Osteocyte (in vitro differentiated cells): ENCODE measurements around the gene ORM2. TPM values are rescaled to one million over a fixed set of nuclear protein-coding genes. Genes with fewer than 3 reads are reported as not detected.

Experiments used
- DNase-seq: peaks from one replicate; pipeline ENCODE4 v3.0.0; 2021; ENCODE audit warnings: mixed read lengths; ENCODE audit not compliant: unreplicated experiment; ENCODE audit errors: extremely low spot score
- H3K27ac Mint-ChIP-seq: one replicate; pipeline ENCODE4 v1.8.0; 2021; ENCODE audit warnings: mild to moderate bottlenecking, mixed read lengths; ENCODE audit not compliant: unreplicated experiment
- H3K27me3 Mint-ChIP-seq: one replicate; pipeline ENCODE4 v1.8.0; 2021; ENCODE audit warnings: mixed read lengths; ENCODE audit not compliant: unreplicated experiment
- H3K36me3 Mint-ChIP-seq: one replicate; pipeline ENCODE4 v1.8.0; 2021; ENCODE audit warnings: mixed read lengths; ENCODE audit not compliant: unreplicated experiment
- H3K4me1 Mint-ChIP-seq: one replicate; pipeline ENCODE4 v1.8.0; 2021; ENCODE audit warnings: mixed read lengths; ENCODE audit not compliant: unreplicated experiment
- H3K4me3 Mint-ChIP-seq: one replicate; pipeline ENCODE4 v1.8.0; 2021; ENCODE audit warnings: mild to moderate bottlenecking, moderate library complexity, mixed read lengths; ENCODE audit not compliant: unreplicated experiment
- H3K9me3 Mint-ChIP-seq: one replicate; pipeline ENCODE4 v1.8.0; 2021; ENCODE audit warnings: mixed read lengths; ENCODE audit not compliant: unreplicated experiment
- CTCF ChIP-seq: fragments of 200-600 bp; sonication (generic); IDR thresholded peaks from 2 replicates; pipeline ENCODE4 v1.5.0; 2021; ENCODE audit warnings: antibody characterized with exemption, mild to moderate bottlenecking, moderate library complexity
- total RNA-seq: library from RNA; stranded (reverse); gene quantifications from 2 replicates; pipeline ENCODE4 v1.2.1, GENCODE V29; 2021

ORM2 gene
- total RNA-seq, 1 donor from 2014 or later = not detected

DNA sequence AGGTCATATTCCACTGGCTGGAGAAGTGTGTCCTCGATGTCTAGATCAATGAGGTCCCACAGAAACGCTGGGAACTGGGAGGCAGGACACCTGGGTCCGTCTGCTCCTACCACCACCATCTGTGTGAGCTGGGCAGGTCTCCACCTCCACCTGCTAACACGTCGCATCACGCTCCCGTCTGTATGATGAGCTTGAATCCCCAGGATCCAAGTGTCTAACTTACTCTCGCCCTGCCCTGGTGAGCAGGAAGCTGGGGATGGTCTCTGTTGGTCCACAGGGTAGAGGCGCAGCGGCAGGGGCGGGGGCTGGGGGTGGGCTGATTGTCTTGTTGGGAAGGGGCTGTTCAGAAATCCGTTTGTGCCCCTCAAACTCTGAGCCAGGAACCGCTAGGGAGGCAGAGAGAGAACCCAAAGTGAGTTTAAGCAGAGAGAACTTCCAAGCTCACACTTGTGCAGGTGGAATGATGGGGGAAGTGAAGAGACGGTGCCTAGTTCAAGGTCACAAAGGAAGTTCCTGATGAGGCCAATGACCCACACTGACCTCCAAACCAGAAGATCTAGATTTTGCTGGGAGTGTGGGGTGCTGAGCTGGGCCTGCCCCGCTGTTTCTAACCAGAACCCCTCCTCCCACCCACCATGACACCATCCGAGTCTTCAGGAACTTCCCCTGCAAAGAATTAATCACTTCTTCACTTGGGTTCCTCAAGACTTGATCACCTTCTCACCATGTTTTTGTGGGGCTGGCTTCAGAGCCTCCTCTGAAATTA lies 21.1 kb downstream of the ORM2 start:
- no peak overlapping the region for H3K27ac Mint-ChIP-seq

DNA sequence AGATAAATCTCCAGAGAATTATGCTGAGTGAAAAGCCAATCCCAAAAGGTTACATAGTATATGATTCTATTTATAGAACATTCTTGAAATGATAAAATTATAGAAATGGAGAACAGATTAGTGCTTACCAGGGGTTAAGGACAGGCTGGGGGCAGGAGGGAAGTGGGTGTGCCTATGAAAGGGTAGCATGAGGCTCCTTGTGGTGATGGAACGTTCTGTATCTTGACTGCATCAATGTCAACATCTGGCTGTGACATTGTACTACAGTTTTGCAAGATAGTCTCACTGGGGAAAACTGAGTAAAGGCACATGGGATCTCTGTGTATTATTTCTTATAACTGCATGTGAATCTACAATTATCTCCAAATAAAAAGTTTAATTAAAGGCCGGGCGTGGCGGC lies 22.3 kb downstream of the ORM2 start:
- H3K27me3 Mint-ChIP-seq = no peaks in the 10 kb centered on the region
- H3K4me3 Mint-ChIP-seq = no peak overlapping the region
- no peak for TF ChIP-seq CTCF
- peaks cover 16% of the 10 kb centered on the region for H3K4me1 Mint-ChIP-seq
- no peak overlapping the region for H3K27ac Mint-ChIP-seq
- H3K36me3 Mint-ChIP-seq = peaks cover 42% of the 10 kb centered on the region
- H3K9me3 Mint-ChIP-seq = no peaks in the 10 kb centered on the region
- no peak for DNase-seq

More for the DNA sequence above, 21.1 kb downstream of the ORM2 start:
- Mint-ChIP-seq H3K4me1 (peaks cover 16% of the 10 kb centered on the region), H3K36me3 (peaks cover 46% of the 10 kb centered on the region), H3K27me3 (no peaks in the 10 kb centered on the region), H3K4me3 (no peak overlapping the region), H3K9me3 (no peaks in the 10 kb centered on the region)
- TF ChIP-seq CTCF = no peak
- no peak for DNase-seq

DNA sequence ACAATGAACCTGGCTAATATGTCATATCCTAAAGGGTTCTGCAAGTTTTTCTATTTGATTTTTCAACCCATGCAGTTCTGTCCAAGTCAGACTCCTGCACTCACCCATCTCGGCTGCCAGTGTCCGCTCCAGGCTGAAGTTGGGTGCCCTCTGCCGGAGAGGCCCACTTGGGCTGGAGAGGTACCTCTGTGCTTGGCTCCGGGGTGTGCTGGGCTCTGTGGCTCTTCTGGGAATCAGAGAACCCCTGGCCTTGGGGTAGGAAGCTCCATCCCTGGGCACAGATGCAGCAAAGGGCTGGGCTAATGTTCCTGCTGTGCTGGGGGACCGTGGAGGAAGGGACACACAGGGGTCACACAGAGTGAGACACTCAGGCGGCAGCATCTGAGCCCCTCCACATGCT lies 26.2 kb downstream of the ORM2 start:
- no peak for TF ChIP-seq CTCF

DNA sequence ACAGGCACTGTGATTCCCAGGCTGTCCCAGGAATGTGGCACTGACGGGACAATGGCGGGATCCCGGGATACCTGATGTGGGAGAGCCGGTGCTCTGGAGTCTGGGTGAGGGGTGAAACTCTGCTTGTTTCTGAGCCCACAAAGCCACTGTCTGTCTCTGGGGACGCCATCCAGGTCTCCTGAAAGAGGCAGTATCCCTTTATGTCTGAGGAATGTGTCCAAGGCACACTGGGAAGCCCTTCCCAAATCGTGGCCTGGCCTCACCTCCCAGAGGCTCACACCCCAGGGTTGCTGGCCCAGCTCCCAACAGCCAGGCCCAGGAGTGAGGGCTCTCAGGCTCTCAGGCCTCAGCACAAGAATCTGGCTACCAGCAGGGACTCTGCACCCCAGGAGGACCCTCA lies 27.1 kb downstream of the ORM2 start:
- no peak for TF ChIP-seq CTCF
- Mint-ChIP-seq H3K9me3 (no peaks in the 10 kb centered on the region), H3K4me3 (no peak overlapping the region), H3K27ac (no peak overlapping the region), H3K27me3 (no peaks in the 10 kb centered on the region), H3K36me3 (peaks cover 43% of the 10 kb centered on the region), H3K4me1 (no peaks in the 10 kb centered on the region)
- DNase-seq = no peak

More for the DNA sequence above, 26.2 kb downstream of the ORM2 start:
- Mint-ChIP-seq H3K36me3 (peaks cover 35% of the 10 kb centered on the region), H3K27ac (no peak overlapping the region), H3K4me1 (no peaks in the 10 kb centered on the region), H3K4me3 (no peak overlapping the region), H3K9me3 (no peaks in the 10 kb centered on the region), H3K27me3 (no peaks in the 10 kb centered on the region)
- DNase-seq = no peak

DNA sequence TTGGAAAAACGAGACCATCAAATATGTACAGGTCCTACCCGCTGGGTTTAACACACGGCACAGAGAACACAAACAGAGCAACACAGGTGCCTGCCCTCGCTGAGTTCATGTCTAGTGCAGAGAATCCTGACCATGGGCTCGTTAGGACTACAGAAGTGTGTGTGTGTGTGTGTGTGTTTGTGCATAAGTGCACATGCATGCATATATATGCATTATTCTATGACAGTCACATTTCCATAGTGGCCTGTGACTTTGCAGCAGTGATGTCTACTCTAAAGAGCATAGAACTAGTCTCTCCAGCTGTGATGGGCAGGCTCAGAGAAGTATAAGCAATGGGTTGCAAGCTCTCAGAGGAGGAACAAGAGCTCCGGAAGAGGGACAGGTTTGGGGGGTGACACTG lies 27.7 kb downstream of the ORM2 start:
- H3K27me3 Mint-ChIP-seq = no peaks in the 10 kb centered on the region
- H3K27ac Mint-ChIP-seq = no peak overlapping the region
- no peak overlapping the region for H3K4me3 Mint-ChIP-seq
- H3K9me3 Mint-ChIP-seq = no peaks in the 10 kb centered on the region
- TF ChIP-seq CTCF = no peak
- no peaks in the 10 kb centered on the region for H3K4me1 Mint-ChIP-seq
- peaks cover 43% of the 10 kb centered on the region for H3K36me3 Mint-ChIP-seq
- DNase-seq = no peak
